ENCODE data around the gene DDIT4. TPM values are rescaled to one million over a fixed set of nuclear protein-coding genes. Genes with fewer than 3 reads are reported as not detected.
"Not testable (repeated sequence)": the region's sequence is repeated elsewhere in the genome, so short reads cannot be mapped to it uniquely, and the experiment has no call there.

Gene DDIT4
- total RNA-seq, 1 experiment from 2014 or later: 157 TPM

GRCh38 chr10:72245949-72246525 is 27.7 kb upstream of the DDIT4 start:
- H3K27ac ChIP-seq (ENCODE audit: low read length): peak overlapping the region; percentile 19; the same call in 1 of the 2 replicates
- no peak overlapping the region for H3K4me3 ChIP-seq (ENCODE audit: low read depth in 2 of 2, low read length in 2 of 2)
- in situ Hi-C loops (cut with HindIII; ENCODE audit: low pct_unique_long_range_greater_than_20kb, low sequenced_read_pairs): no loop called here
- no peak for DNase-seq (ENCODE audit: low read depth, low spot score)
- intact Hi-C loops (cut with micrococcal nuclease; ENCODE audit: unreplicated experiment): no loop called here
- BruUV-seq (replicated peaks): no TSS peak
- no peaks in the 10 kb centered on the region for H3K36me3 ChIP-seq (ENCODE audit: control insufficient read depth, insufficient read depth, low read length)
- peaks cover 37% of the 10 kb centered on the region for H3K4me1 ChIP-seq (ENCODE audit: control insufficient read depth, insufficient read depth, low read length)
- no peak for ATAC-seq
- ChIA-PET POLR2A (interaction anchor here (0.7 kb wide), 1 partner anchor 213 kb away, joined by 6 read pairs; no protein-coding TSS in a partner anchor), CTCF (no interaction called here)
- H3K9me3 ChIP-seq (ENCODE audit: control insufficient read depth, insufficient read depth, low read depth, low read length): no peaks in the 10 kb centered on the region
- no peaks in the 10 kb centered on the region for H3K27me3 ChIP-seq (ENCODE audit: control insufficient read depth, insufficient read depth, low read length)
- TF ChIP-seq POLR2AphosphoS5 (IDR thresholded peaks at IDR 0.05; ENCODE audit: low read depth, low read length) (no peak), TCF7L2 (IDR thresholded peaks at IDR 0.05; ENCODE audit: low read depth, low read length) (no peak), SIN3A (IDR thresholded peaks at IDR 0.05; ENCODE audit: borderline replicate concordance, insufficient read depth, low read depth, low read length) (no peak), REST (IDR thresholded peaks at IDR 0.05; ENCODE audit: insufficient read depth in 1 of 2, low read depth in 2 of 2, low read length in 1 of 2) (no peak), CTCF (IDR thresholded peaks at IDR 0.05) (no peak)

GRCh38 chr10:72248468-72249151 is 25.1 kb upstream of the DDIT4 start:
- ChIA-PET POLR2A (interaction anchor here (0.7 kb wide), 1 partner anchor 536 kb away, joined by 5 read pairs; no protein-coding TSS in a partner anchor), CTCF (interaction anchor here (0.6 to 0.7 kb wide), 3 partner anchors 12 to 81 kb away, joined by 5 to 6 read pairs (median 5); no protein-coding TSS in a partner anchor)
- DNase-seq (ENCODE audit: low read depth, low spot score) (no peak), ATAC-seq (peak; percentile 62)
- Histone ChIP-seq H3K4me1 (ENCODE audit: control insufficient read depth, insufficient read depth, low read length) (peaks cover 40% of the 10 kb centered on the region), H3K9me3 (ENCODE audit: control insufficient read depth, insufficient read depth, low read depth, low read length) (no peaks in the 10 kb centered on the region), H3K27ac (ENCODE audit: low read length) (peak overlapping the region; percentile 78), H3K27me3 (ENCODE audit: control insufficient read depth, insufficient read depth, low read length) (no peaks in the 10 kb centered on the region), H3K4me3 (ENCODE audit: low read depth in 2 of 2, low read length in 2 of 2) (0 out of 4 replicates have a peak overlapping the region, but pooled peaks of 1 of the 2 experiments have one; percentile 1), H3K36me3 (ENCODE audit: control insufficient read depth, insufficient read depth, low read length) (no peaks in the 10 kb centered on the region)
- in situ Hi-C loops (cut with HindIII; ENCODE audit: low pct_unique_long_range_greater_than_20kb, low sequenced_read_pairs): no loop called here
- TF ChIP-seq POLR2AphosphoS5 (IDR thresholded peaks at IDR 0.05; ENCODE audit: low read depth, low read length) (no peak), REST (IDR thresholded peaks at IDR 0.05; ENCODE audit: insufficient read depth in 1 of 2, low read depth in 2 of 2, low read length in 1 of 2) (no peak), SIN3A (IDR thresholded peaks at IDR 0.05; ENCODE audit: borderline replicate concordance, insufficient read depth, low read depth, low read length) (no peak), CTCF (IDR thresholded peaks at IDR 0.05) (no peak), TCF7L2 (IDR thresholded peaks at IDR 0.05; ENCODE audit: low read depth, low read length) (no peak)
- BruUV-seq (replicated peaks): no TSS peak
- intact Hi-C loops (cut with micrococcal nuclease; ENCODE audit: unreplicated experiment): no loop called here

GRCh38 chr10:72249176-72249862 is 24.4 kb upstream of the DDIT4 start:
- Histone ChIP-seq H3K4me1 (ENCODE audit: control insufficient read depth, insufficient read depth, low read length) (peaks cover 35% of the 10 kb centered on the region), H3K27ac (ENCODE audit: low read length) (peak overlapping the region; percentile 78; the same call in 1 of the 2 replicates)
- BruUV-seq (replicated peaks); CTCF ChIA-PET; H3K9me3 ChIP-seq (ENCODE audit: control insufficient read depth, insufficient read depth, low read depth, low read length); in situ Hi-C loops (cut with HindIII; ENCODE audit: low pct_unique_long_range_greater_than_20kb, low sequenced_read_pairs); POLR2A ChIA-PET; DNase-seq (ENCODE audit: low read depth, low spot score); intact Hi-C loops (cut with micrococcal nuclease; ENCODE audit: unreplicated experiment); ATAC-seq; H3K36me3 ChIP-seq (ENCODE audit: control insufficient read depth, insufficient read depth, low read length); H3K27me3 ChIP-seq (ENCODE audit: control insufficient read depth, insufficient read depth, low read length); H3K4me3 ChIP-seq (ENCODE audit: low read depth in 2 of 2, low read length in 2 of 2): not testable (repeated sequence)
